GM12878 (cell line): Measurements from ENCODE around the gene ZMYND12. TPM values are rescaled to one million over a fixed set of nuclear protein-coding genes. Genes with fewer than 3 reads are reported as not detected.

Experiments used
- ATAC-seq: fragments of 200-7000 bp; cut with Tn5 transposase; 3 replicates; pipeline ENCODE4 v1.9.1; 2020; ENCODE audit warnings: mild to moderate bottlenecking, moderate library complexity
- BruUV-seq: library from RNA; stranded (reverse); fragments of 400-500 nt; replicated peaks from 2 replicates; lab custom pipeline; 2021; lab: Mats Ljungman, UMichigan
- CTCF ChIA-PET: fragments of 300-600 bp; sonication (Branson Sonifier 250); formaldehyde crosslinking; extraction: SDS; loops from one replicate; lab custom pipeline; 2021; ENCODE audit warnings: inconsistent platforms; lab: Yijun Ruan, JAX
- POLR2A ChIA-PET: fragments of 350-600 bp; formaldehyde crosslinking; extraction: SDS; loops from one replicate; lab custom pipeline; 2021; ENCODE audit warnings: inconsistent platforms; lab: Charles Lee
- RAD21 ChIA-PET: fragments of 300-600 bp; sonication (Branson Sonifier 250); formaldehyde crosslinking; loops from one replicate; lab custom pipeline; 2023; ENCODE audit warnings: antibody characterized with exemption; ENCODE audit not compliant: unreplicated experiment; lab: Charles Lee
- SMC1A ChIA-PET: fragments of 300-600 bp; sonication (Branson Sonifier 250); formaldehyde crosslinking; loops from one replicate; lab custom pipeline; 2023; ENCODE audit not compliant: unreplicated experiment, uncharacterized antibody; lab: Charles Lee
- DNase-seq: peaks from one replicate; pipeline ENCODE4 v3.0.0-alpha.2; 2011; ENCODE audit warnings: low read depth, low spot score
- FAIRE-seq: peaks from 3 replicates; lab custom pipeline; 2011; peaks lifted over from hg19 to GRCh38; lab: Jason Lieb, UNC
- H2AFZ ChIP-seq: 2 replicates; pipeline ENCODE4 v1.6.0; 2011; ENCODE audit warnings: low read depth, low read length, control low read depth; ENCODE audit not compliant: control insufficient read depth
- H3K27ac ChIP-seq: 2 replicates; pipeline ENCODE4 v1.5.1; 2011; ENCODE audit warnings: control low read depth; ENCODE audit not compliant: control insufficient read depth, insufficient read depth
- H3K27me3 ChIP-seq, 2 experiments: replicated peaks in 1 of 2; 2 replicates each; pipeline versions ENCODE4 v1.6.0 to v1.6.1; 2011; ENCODE audit warnings: low read length in 1 of 2; ENCODE audit not compliant: control insufficient read depth in 2 of 2, insufficient read depth in 2 of 2
- H3K36me3 ChIP-seq, 2 experiments: 2 replicates each; pipeline ENCODE4 v1.5.1; 2011; ENCODE audit warnings: low read length in 1 of 2; ENCODE audit not compliant: control insufficient read depth in 2 of 2, insufficient read depth in 2 of 2
- H3K4me1 ChIP-seq: 2 replicates; pipeline ENCODE4 v1.6.1; 2011; ENCODE audit warnings: mild to moderate bottlenecking, low read length, moderate library complexity, mixed read lengths; ENCODE audit not compliant: control insufficient read depth, insufficient read depth
- H3K4me2 ChIP-seq: 2 replicates; pipeline ENCODE4 v1.6.0; 2011; ENCODE audit warnings: control low read depth; ENCODE audit not compliant: control insufficient read depth, insufficient read depth
- H3K4me3 ChIP-seq: fragments of 200-600 bp; sonication (generic); 2 replicates; pipeline ENCODE4 v1.5.1; 2016
- H3K79me2 ChIP-seq: 2 replicates; pipeline ENCODE4 v1.6.0; 2011; ENCODE audit warnings: low read length; ENCODE audit not compliant: control insufficient read depth, insufficient read depth
- H3K9ac ChIP-seq: 2 replicates; pipeline ENCODE4 v1.8.0; 2011; ENCODE audit warnings: low read length, control low read depth, mixed read lengths; ENCODE audit not compliant: control insufficient read depth, insufficient read depth
- H3K9me3 ChIP-seq: replicated peaks from 3 replicates; pipeline ENCODE4 v1.5.1; 2011; ENCODE audit warnings: mild to moderate bottlenecking, low read length; ENCODE audit not compliant: control insufficient read depth, insufficient read depth
- H4K20me1 ChIP-seq: 2 replicates; pipeline ENCODE4 v1.6.0; 2011; ENCODE audit not compliant: control insufficient read depth, insufficient read depth
- ATF7 ChIP-seq: fragments of 450-650 bp; IDR thresholded peaks from 2 replicates; pipeline ENCODE4 v1.6.1; 2016; ENCODE audit warnings: low read depth, mild to moderate bottlenecking
- IRF4 ChIP-seq: IDR thresholded peaks from 2 replicates; pipeline ENCODE4 v1.6.1; 2011; ENCODE audit warnings: low read depth, low read length
- MEF2B ChIP-seq: fragments of 450-650 bp; IDR thresholded peaks from 2 replicates; pipeline ENCODE4 v1.6.1; 2018; ENCODE audit warnings: mild to moderate bottlenecking, moderate library complexity; ENCODE audit not compliant: partially characterized antibody, poor library complexity, severe bottlenecking
- NKRF ChIP-seq: fragments of 450-650 bp; conservative IDR thresholded peaks from 2 replicates; pipeline ENCODE4 v1.6.1; 2017; ENCODE audit warnings: mild to moderate bottlenecking, moderate library complexity
- RAD51 ChIP-seq: fragments of 450-650 bp; IDR thresholded peaks from 2 replicates; pipeline ENCODE4 v1.6.1; 2016; ENCODE audit warnings: moderate library complexity, mild to moderate bottlenecking, inconsistent platforms
- RB1 ChIP-seq: fragments of 450-650 bp; formaldehyde crosslinking; IDR thresholded peaks from 2 replicates; pipeline ENCODE4 v1.6.1; 2017; ENCODE audit warnings: mild to moderate bottlenecking, borderline replicate concordance
- SMARCA5 ChIP-seq: fragments of 450-650 bp; IDR thresholded peaks from 2 replicates; pipeline ENCODE4 v1.6.1; 2017; ENCODE audit warnings: mild to moderate bottlenecking
- TCF7 ChIP-seq: IDR thresholded peaks from 2 replicates; pipeline ENCODE4 v1.6.1; 2014; ENCODE audit warnings: antibody characterized with exemption, borderline replicate concordance
- YBX1 ChIP-seq: fragments of 450-650 bp; IDR thresholded peaks from 2 replicates; pipeline ENCODE4 v1.6.1; 2016; ENCODE audit warnings: antibody characterized with exemption
- WGBS: methylation state at CpG from one replicate; pipeline ENCODE4 v1.1.6; 2016; ENCODE audit warnings: low lambda C conversion rate; ENCODE audit not compliant: insufficient replicate concordance, insufficient coverage; ENCODE audit errors: missing lambda C conversion rate; 5-methylcytosine and 5-hydroxymethylcytosine counted together
- in situ Hi-C: fragments of 300-500 bp; cut with MboI; formaldehyde crosslinking; loops from 9 replicates; pipeline ENCODE4 v1.14.3; 2018; ENCODE audit warnings: mixed read lengths
- intact Hi-C: fragments of 100-400 bp; cut with micrococcal nuclease; formaldehyde crosslinking; loops from one replicate; pipeline ENCODE4 v1.14.2; 2022; ENCODE audit not compliant: unreplicated experiment
- polyA plus RNA-seq, 11 experiments: library from polyadenylated mRNA; depleted of rRNA in 4 of 11; unstranded in 6 of 11; stranded (reverse) in 5 of 11; fragments of >200 nt; fragmentation: Nextera tagmentation in 4 of 11; fragmentation: Illumina TruSeq in 1 of 11; extraction: Ambion mirVana in 4 of 11; extraction: Trizol in 1 of 11; gene quantifications; 1 replicate in 1 of 11; 2 replicates in 10 of 11; pipeline versions ENCODE4 v1.2.1 to v1.2.3, GENCODE V29; 2011 to 2016; ENCODE audit warnings: inconsistent platforms in 2 of 11, missing spikeins in 2 of 11, low read depth in 1 of 11
- total RNA-seq, 4 experiments: library from RNA; depleted of rRNA in 3 of 4; stranded (reverse); fragments of >200 nt in 3 of 4; fragmentation: Illumina TruSeq in 1 of 4; extraction: Trizol in 1 of 4; gene quantifications; 2 replicates each; pipeline versions ENCODE4 v1.2.1 to v1.2.3, GENCODE V29; 2013 to 2021

Gene ZMYND12
- total and polyA plus RNA-seq, 10 of the 15 experiments (the other 5 are each of a cell fraction or from before 2014, with no cell fraction given), result 0.26 to 1.4 (median 0.67) TPM

GRCh38 chr1:42433369-42433768, 22.5 kb downstream of the ZMYND12 start:
- H3K36me3 ChIP-seq, result no peaks in the 10 kb centered on the region
- BruUV-seq, result no TSS peak
- no peak for TF ChIP-seq SMARCA5
- TF ChIP-seq IRF4, result no peak
- TF ChIP-seq TCF7, result no peak
- TF ChIP-seq NKRF, result no peak
- TF ChIP-seq RAD51, result no peak
- TF ChIP-seq RB1, result no peak
- no peak for TF ChIP-seq MEF2B
- no peak for TF ChIP-seq YBX1
- TF ChIP-seq ATF7, result no peak
- TF ChIP-seq, all 136 proteins: peak for 0
- Histone ChIP-seq H3K4me1 (no peaks in the 10 kb centered on the region), H3K4me3 (no peak overlapping the region), H3K9ac (no peak overlapping the region), H3K9me3 (no peaks in the 10 kb centered on the region), H3K27ac (no peak overlapping the region), H3K79me2 (no peaks in the 10 kb centered on the region), H4K20me1 (peaks cover 3% of the 10 kb centered on the region; the same call in 1 of the 2 replicates), H2AFZ (no peak overlapping the region), H3K27me3 (no peaks in the 10 kb centered on the region), H3K4me2 (no peak overlapping the region)
- WGBS, result 75% methylated on average over 6 of the region's 6 CpGs
- FAIRE-seq, result no peak
- CTCF ChIA-PET, result interaction anchor here (1.2 kb wide), 1 partner anchor 48 kb away, joined by 3 read pairs; no protein-coding TSS in a partner anchor
- DNase-seq, result no peak
- intact Hi-C loops (no loop called here), in situ Hi-C loops (no loop called here)
- RAD21 ChIA-PET, result no interaction called here
- no peak for ATAC-seq
- POLR2A ChIA-PET, result no interaction called here
- SMC1A ChIA-PET, result no interaction called here
